AG04450 (cell line): Measurements from ENCODE around the gene CDK14. TPM values are rescaled to one million over a fixed set of nuclear protein-coding genes. Genes with fewer than 3 reads are reported as not detected.
"Not testable (repeated sequence)": the region's sequence is repeated elsewhere in the genome, so short reads cannot be mapped to it uniquely, and the experiment has no call there.

Experiments used
- CTCF ChIA-PET: fragments of 300-600, 350-600 bp; formaldehyde crosslinking; extraction: SDS; loops from one replicate; lab custom pipeline; 2022; ENCODE audit warnings: antibody characterized with exemption, inconsistent platforms; lab: Charles Lee
- POLR2A ChIA-PET: fragments of 350-600 bp; formaldehyde crosslinking; extraction: SDS; loops from one replicate; lab custom pipeline; 2021; ENCODE audit warnings: antibody characterized with exemption, inconsistent platforms; lab: Yijun Ruan, JAX
- DNase-seq: peaks from one replicate; pipeline ENCODE4 v3.0.0-alpha.2; 2011; ENCODE audit warnings: low read depth, low spot score
- H3K27ac ChIP-seq: one replicate; pipeline ENCODE4 v1.5.1; 2012; ENCODE audit warnings: low read depth, low read length, control low read depth
- H3K27me3 ChIP-seq: one replicate; pipeline ENCODE4 v1.6.0; 2012; ENCODE audit warnings: low read length; ENCODE audit not compliant: control insufficient read depth, insufficient read depth
- H3K4me3 ChIP-seq: 2 replicates; pipeline ENCODE4 v1.5.1; 2011; ENCODE audit warnings: mild to moderate bottlenecking, low read depth, low read length, control low read depth
- H3K9me3 ChIP-seq: 2 replicates; pipeline ENCODE4 v1.5.1; 2012; ENCODE audit warnings: low read length; ENCODE audit not compliant: control insufficient read depth, insufficient read depth
- CTCF ChIP-seq: IDR thresholded peaks from 2 replicates; pipeline ENCODE4 v1.5.1; 2011; ENCODE audit warnings: low read depth, low read length, control low read depth, inconsistent platforms
- polyA plus RNA-seq: library from polyadenylated mRNA; depleted of rRNA; stranded (reverse); fragments of >200 nt; gene quantifications from 2 replicates; pipeline ENCODE4 v1.2.3, GENCODE V29; 2011

Gene CDK14
- polyA plus RNA-seq, 1 experiment: 28.4 TPM

GRCh38 chr7:90791596-90791995 lies 195.5 kb downstream of the CDK14 start:
- no peaks in the 10 kb centered on the region for H3K27me3 ChIP-seq
- no peak for TF ChIP-seq CTCF
- H3K9me3 ChIP-seq: no peaks in the 10 kb centered on the region; the same call in 1 of the 2 replicates
- H3K4me3 ChIP-seq: no peak overlapping the region
- CTCF ChIA-PET: interaction anchor here (0.5 kb wide), 1 partner anchor 324 kb away, joined by 3 read pairs; no protein-coding TSS in a partner anchor
- no peak for DNase-seq
- POLR2A ChIA-PET: no interaction called here
- H3K27ac ChIP-seq: no peak overlapping the region

GRCh38 chr7:90792301-90792700 lies 196.2 kb downstream of the CDK14 start:
- ChIA-PET POLR2A (no interaction called here), CTCF (no interaction called here)
- H3K27me3 ChIP-seq: no peaks in the 10 kb centered on the region
- TF ChIP-seq CTCF: no peak
- H3K9me3 ChIP-seq: no peaks in the 10 kb centered on the region; the same call in 1 of the 2 replicates
- DNase-seq: no peak
- no peak overlapping the region for H3K4me3 ChIP-seq
- H3K27ac ChIP-seq: no peak overlapping the region

GRCh38 chr7:90794234-90794633 lies 198.1 kb downstream of the CDK14 start:
- DNase-seq, POLR2A ChIA-PET, H3K27me3 ChIP-seq, CTCF ChIA-PET, H3K27ac ChIP-seq, H3K9me3 ChIP-seq, H3K4me3 ChIP-seq: not testable (repeated sequence)

GRCh38 chr7:90797596-90797995 lies 201.5 kb downstream of the CDK14 start:
- ChIA-PET POLR2A (no interaction called here), CTCF (no interaction called here)
- H3K9me3 ChIP-seq: no peaks in the 10 kb centered on the region; the same call in 1 of the 2 replicates
- H3K27ac ChIP-seq: no peak overlapping the region
- H3K27me3 ChIP-seq: no peaks in the 10 kb centered on the region
- TF ChIP-seq CTCF: no peak
- no peak overlapping the region for H3K4me3 ChIP-seq
- no peak for DNase-seq

- Histone ChIP-seq H3K27me3 (no peaks in the 10 kb centered on the region), H3K4me3 (no peak overlapping the region), H3K27ac (no peak overlapping the region), H3K9me3 (peaks cover 6% of the 10 kb centered on the region)
- no peak for DNase-seq
- TF ChIP-seq CTCF: no peak
- CTCF ChIA-PET: no interaction called here
- POLR2A ChIA-PET: no interaction called here
Measured at GRCh38 chr7:90804370-90804769, 208.2 kb downstream of the CDK14 start.

- H3K27ac ChIP-seq, H3K4me3 ChIP-seq, POLR2A ChIA-PET, H3K9me3 ChIP-seq, H3K27me3 ChIP-seq, DNase-seq, CTCF ChIA-PET: not testable (repeated sequence)
Measured at GRCh38 chr7:90815552-90815951, 219.4 kb downstream of the CDK14 start.
